Measurements from ENCODE around the gene ARSD.
"Not testable (repeated sequence)": the region's sequence is repeated elsewhere in the genome, so short reads cannot be mapped to it uniquely, and the experiment has no call there.

ARSD gene, protein sequence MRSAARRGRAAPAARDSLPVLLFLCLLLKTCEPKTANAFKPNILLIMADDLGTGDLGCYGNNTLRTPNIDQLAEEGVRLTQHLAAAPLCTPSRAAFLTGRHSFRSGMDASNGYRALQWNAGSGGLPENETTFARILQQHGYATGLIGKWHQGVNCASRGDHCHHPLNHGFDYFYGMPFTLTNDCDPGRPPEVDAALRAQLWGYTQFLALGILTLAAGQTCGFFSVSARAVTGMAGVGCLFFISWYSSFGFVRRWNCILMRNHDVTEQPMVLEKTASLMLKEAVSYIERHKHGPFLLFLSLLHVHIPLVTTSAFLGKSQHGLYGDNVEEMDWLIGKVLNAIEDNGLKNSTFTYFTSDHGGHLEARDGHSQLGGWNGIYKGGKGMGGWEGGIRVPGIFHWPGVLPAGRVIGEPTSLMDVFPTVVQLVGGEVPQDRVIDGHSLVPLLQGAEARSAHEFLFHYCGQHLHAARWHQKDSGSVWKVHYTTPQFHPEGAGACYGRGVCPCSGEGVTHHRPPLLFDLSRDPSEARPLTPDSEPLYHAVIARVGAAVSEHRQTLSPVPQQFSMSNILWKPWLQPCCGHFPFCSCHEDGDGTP

DNA sequence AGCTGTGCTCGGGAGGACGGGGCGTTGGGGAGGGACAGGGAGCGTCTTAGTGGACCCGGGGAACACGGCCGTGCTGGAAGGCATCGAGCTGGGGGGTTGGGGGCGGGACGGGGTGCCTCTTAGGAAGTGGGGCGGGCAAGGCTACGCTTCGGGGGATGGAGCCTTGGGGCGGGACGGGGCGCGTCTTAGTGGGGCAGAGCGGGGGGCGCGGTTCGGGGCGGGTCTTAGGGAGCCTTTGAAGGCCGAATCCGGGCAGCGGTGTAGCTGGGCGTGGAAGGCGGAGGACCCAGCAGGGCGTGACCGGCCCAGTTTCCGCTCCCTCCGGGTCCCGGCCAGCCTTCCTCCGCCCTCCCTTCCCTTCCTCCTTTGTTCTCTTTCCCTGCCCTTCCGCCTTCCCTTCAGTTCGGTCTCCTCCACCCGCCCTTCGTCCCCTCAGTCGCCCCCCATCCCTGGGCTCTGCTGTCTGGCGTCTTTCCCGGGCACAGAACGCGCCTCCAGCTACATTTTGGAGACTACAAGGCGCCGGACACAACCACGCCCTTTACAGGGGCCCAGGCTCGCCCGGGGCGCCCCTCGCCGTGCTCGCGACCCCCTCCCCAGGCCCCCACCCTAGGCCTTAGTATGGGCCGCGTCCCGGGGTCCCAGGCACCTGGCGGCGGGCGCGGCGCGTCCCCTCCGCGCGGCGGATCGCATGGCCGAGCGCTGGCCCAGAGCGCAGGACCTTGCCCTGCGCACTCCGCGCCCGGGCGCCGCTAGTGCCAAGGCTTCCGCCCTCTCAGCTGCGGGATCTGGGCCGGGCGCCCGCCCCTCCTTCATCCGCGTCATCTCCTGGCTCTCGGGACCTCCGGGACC, at the start of gene ARSD:
ARSD (minus strand) TSS at position 757 of the 852 bp plus-strand sequence; CDS start at position 693, 64 bp downstream.
- DNase-seq: peak; percentile 87

DNA sequence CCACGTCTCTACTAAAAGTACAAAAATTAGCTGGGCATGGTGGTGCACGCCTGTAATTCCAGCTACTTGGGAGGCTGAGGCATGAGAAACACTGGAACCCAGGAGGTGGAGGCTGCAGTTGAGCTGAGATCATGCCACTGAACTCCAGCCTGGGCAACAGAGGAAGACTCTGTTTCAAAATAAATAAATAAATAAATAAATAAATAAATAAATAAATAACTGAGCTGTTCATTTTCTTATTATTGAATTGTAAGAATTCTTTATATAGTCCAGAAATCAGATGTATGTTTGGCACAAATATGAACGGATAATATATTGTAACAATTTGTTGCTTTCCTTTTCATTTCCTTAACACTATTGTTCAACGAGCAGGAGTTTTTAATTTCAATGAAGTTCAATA, 49.5 kb upstream of the ARSD start:
- not testable (repeated sequence) for DNase-seq

DNA sequence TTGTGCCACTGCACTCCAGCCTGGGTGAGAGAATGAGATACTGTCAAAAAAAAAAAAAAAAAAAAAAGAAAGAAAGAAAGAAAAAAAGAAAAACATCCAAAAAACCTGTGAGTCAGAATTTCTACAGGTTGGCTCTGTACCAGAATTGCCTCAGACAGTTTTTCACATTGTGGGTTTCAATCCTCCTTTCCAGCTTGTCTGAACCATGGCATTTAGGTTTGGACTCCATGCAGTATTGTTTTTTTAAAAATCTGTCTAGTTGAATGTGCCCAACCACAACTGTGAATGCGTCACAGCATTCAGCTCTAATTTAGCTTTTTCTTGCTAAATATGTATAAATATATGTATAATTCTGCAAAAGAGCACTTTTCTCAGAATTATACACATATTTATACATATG, 45.8 kb upstream of the ARSD start:
- DNase-seq: peak; percentile 39

DNA sequence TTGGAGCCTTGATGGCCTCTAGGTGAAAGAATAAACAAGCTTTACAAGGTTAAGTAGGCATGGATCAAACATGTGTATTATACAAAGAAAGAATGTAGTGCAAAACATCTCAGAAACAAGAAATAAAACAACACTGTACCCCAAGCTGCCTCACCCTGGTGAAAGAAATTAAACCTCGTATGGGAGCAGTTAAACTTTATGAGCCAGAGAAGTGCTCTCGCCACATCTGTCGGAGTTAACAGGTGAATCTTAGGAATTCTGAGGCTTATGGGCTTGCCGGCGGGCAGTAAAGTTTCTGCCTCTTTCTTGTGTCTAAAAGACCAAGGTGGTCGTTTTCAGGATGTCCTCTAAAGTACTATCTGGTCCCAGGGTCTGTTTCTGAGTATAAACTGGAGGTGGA, 43.3 kb upstream of the ARSD start:
- DNase-seq: no peak

DNA sequence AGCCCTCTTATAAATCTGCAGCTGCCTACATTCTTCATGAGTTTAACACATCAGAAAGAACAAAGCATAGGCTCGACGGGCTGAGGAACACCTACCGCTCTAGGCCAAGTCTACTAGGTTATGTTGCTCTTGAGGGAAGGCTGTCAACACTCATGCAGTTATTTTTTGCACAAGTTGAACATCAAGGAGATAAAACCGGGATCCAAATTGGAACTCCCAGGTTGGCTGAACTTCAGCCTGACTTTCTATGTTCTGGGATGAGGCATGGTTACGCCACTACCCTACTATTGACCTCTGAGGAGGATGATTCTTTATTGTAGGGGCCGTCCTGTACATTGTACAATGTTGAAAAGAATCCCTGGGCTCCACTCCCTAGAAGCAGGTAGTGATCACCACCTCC, 39.9 kb upstream of the ARSD start:
- no peak for DNase-seq

DNA sequence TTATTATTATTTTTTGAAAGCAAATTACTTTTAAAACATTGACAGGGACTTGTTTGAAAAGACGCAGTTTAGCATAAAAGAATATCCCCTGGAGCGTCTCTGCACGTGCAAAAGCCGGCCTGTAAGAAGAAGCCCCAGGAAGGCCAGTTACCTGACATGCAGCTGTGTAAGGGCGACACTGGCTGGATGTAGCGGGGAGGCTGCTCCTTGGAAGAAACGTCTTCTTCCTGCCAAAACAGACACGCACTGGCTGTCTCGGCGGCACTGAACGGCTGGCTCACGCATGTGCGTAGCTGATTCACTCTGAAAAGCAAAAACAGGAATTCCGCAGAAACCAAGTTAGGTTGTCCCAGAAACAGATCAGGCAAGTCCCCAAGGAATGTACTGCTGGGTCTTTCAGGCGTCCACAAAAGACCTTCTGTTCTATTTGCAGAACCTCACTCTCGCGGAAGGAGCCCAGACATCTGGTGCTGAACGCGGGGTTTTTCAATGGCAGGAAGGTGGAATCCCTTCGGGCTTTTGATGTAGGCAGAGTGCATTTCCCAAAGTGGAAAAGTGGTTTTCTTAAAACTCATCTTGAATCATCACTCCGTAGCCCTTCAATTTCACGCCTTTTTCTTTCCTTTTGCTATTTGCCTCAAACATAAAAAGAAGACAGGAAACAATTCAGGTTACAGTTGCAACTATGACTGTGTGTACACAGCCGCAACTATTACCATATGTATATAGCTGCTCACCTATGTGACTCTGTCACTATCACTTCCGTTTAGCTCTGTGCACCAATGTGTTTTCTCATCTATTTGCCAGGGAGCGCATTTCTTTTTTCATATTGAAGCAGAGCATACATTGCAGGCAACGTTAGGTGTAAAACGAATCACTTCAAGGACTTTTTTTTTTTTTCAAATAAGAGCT, 39.1 kb upstream of the ARSD start:
- peak; percentile 68 for DNase-seq

DNA sequence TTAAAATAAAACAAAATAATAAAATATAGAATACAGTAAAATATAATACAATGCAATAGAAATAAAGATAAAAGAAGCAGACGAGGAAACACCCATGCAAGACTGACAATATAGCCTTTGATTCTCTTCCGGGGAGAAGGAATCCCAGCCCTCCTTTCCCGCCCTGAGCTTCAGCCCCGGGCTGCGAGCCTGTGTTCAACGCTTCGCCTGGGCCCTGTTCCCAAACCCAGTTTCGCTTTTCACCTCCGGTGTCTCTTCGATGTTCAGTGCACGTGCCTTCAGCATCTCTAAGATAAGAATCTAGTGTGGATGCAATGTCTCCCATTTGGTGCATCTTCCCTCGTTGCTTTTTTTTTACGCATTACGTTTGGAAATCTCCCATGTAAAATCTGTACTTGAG, 38.4 kb upstream of the ARSD start:
- no peak for DNase-seq

DNA sequence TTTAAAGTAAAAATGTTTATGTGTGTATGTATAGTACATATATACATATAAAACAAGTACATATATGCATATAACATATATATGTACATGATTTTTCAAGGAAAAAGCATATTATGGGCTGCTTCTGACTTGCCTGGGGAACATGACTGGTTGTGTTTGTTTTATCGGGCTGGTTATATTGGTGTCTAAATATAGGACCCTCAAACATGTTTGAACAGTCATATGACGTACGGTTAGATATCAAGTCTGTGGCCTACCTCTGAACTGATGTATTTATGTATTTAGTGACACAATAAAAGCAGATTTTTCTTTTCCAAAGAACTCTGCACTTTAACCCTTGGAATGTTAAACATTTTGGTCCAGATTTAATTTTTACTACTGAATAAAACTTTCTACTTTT, 37.9 kb upstream of the ARSD start:
- DNase-seq: no peak

DNA sequence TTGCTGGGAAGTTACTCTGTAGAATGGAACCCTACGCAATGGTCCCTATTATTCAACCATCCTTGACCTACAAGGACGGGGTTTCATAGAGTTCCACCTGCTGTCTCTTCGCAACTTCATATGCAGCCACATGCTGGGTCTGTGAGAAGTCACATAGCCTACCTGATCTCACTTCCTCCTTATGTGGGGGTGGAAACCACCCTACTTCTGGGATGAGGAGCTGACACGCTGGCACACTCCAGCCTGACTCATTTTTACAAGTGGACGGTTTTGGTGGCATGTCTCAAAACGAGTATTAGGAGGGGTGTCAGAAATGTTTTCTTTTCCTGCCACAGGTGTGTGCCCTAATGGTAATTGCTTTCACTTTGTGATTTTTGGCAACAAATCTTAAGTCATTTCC, 36.8 kb upstream of the ARSD start:
- DNase-seq: no peak

DNA sequence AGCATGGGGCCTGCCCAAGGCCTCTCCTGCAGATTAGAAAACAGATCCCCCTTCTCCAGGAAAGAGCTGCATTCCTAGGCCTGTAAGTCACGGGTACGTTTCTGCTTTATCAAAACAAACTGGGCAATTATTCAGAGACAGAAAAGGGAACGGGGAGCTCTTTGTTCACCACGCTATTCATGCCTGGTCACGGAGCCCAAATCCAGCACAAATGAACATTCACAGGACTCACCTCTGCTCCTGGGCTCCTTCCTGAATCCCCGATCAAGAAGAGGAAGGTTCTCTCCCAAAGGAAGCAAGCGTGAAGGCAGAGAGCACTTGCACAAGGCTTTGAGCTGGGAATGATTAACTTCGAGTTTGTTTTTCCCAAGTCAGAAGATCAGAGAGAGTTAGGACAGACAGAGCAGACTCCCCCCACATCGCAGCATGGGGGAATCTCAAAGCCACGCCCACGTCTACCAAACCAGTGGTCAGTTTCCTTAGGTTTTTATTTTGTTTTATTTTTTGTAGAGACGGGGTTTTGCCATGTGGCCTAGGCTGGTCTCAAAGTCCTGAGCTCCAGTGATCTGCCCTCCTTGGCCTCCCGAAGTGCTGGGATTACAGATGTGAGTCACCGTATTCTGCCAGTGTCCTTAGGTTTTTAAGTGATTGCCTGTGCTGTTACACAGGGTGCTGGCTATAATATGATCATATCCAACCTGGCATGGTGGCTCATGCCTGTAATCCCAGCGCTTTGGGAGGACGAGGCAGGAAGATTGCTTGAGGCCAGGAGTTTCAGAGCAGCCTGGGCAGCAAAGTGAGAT, 35.1 kb upstream of the ARSD start:
- peak; percentile 52 for DNase-seq

DNA sequence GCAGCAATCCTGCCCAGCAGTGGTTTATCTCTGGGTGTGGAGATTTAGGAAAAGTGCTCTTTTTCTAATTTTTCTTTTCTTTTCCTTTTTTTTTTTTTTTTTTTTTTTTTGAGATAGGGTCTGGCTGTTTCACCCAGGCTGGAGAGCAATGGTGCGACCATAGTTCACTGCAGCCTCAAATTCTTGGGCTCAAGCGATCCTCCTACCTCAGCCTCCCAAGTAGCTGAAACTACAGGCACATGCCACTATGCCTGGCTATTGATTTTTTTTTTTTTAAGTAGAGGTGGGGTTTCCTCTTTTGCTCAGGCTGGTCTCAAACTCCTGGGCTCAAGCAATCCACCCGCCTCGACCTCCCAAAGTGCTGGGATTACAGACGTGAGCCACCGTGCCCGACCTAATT, 34.3 kb upstream of the ARSD start:
- DNase-seq: not testable (repeated sequence)

DNA sequence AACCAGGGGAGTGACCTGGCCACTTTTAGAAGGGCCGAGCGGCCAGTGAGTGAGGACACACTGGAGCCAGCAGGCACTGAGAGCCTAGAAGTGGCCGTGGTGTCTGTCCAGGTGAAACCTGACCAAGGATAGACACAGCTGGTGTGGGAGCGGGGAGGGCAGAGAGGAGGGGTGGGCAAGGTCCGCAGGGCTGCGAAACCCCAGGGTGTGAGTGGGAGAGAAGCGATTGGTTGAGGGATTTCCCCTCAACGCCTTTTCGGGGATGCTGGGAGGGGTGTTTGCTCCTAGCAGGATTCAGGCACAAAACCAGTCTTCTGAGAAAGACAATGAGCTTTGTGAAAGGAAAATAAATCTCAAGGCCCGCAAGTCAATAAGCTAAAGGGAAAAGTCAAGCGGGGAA, 33.2 kb upstream of the ARSD start:
- DNase-seq: no peak

DNA sequence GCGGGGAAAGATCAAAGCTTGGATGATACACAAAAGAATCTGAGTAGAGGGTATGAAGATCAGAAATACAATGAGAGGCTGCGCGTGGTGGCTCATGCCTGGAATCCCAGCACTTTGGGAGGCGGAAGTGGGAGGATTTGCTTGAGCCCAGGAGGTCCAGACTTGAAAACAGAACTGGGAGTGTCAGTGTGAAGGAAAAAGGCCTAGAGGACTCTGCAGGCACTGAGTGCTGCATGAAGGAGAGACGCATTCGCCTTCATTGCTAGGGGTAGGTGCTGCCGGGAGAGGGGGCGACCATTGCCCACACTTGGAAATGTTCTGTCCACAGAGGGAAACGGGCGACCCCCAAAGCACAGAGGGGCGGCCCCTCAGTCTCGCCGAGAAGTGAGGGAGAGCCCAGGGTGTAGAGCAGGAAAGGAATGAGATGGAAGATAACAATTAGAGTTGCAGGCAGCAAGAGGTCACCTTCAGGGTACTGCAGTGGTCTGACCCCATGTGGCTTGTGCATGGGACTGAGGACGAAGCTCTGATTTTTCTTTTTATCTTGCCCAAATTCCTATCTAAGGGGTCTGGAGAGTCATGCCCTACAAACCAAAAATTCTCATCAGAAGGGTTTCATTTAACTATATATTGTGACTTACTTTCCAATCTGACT, 31.8 kb upstream of the ARSD start:
- DNase-seq: no peak

DNA sequence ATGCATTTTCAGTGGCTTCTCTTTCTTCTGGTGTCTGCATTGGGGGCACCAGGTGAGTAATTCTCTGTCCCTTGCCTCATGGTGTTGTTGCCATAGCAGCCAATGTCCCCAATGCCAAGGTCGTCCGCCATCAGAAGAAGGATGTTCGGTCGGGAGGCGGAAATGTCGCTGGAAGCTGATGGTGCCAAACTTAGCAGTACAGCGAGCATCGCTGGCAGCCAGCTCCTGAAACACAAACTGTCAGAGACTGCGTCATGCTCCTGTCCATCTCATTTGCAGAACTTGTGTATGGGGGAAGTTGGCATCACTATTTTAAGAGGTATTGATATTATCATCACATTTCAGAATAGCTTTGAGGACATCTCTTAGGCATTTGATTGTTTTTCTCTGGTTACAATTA, 29.1 kb upstream of the ARSD start:
- DNase-seq: no peak

DNA sequence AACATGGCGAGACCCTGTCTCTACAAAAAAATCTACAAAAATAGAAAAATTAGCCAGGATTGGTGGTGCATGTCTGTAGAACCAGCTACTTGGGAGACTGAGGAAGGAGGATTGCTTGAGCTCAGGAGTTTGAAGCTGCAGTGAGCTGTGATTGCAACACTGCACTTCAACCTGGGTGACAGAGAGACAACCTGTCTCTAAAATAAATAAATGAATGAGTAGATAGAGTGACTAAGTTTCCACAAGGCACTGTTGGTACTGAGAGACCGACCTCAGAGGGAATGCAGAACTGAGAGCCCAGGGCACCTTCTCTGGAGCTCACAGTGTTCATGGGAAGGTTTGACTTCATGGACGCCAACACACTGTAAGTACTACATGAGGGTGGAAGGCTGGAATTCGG, 26.7 kb upstream of the ARSD start:
- DNase-seq: no peak

DNA sequence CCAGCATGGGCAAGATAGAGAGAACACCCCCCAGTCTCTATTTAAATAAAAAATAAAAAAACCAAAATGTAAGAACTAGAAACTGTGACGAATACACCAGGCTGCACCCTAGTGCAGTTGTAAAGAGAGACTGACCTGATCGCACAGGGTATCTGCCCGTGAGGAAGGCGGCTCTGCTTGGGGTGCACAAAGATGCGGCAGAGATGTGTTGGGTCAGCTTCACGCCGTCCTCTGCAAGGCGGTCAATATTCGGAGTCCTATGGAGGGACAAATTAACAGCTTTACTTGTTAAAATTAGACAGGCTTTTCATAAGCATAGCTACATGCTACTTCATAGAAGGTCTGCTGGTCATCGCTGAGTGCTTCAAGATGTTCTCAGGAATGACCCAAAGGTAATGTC, 26.1 kb upstream of the ARSD start:
- DNase-seq: no peak

DNA sequence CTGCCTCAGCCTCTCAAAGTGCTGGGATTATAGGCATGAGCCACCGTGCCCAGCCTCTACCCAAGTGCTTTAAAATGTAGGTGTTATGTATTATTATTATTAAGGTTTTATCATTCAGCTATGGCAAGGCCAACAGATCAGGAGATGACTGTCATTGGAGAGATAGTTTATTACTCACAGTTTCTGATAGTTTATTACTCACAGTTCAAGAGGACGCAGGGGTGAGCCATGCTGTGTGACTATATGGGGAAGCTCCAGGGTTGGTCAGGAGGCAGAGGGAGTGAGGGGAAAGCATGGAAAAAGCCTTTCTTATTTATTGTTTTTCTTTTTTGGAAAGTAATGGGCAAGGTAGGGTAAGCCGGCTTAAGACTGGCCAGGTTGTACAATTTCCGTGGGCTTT, 25.4 kb upstream of the ARSD start:
- no peak for DNase-seq

DNA sequence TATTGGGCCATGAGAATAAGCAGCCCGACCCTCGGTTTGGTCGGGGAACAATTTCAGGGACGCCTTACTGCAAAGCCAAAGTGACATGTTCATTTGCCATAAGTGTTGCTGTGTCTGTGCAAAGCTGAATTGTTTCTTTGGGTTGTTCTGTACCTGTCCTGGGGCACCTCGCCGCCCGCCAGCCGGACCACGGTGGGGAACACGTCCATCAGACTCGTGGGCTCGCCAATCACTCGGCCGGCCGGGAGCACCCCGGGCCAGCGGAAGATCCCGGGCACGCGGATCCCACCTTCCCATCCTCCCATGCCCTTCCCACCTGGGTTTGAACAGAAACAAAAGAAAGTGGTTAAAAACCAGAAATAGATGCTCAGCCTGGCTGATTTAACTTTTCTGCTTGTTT, 8.8 kb upstream of the ARSD start:
- DNase-seq: not testable (repeated sequence)

DNA sequence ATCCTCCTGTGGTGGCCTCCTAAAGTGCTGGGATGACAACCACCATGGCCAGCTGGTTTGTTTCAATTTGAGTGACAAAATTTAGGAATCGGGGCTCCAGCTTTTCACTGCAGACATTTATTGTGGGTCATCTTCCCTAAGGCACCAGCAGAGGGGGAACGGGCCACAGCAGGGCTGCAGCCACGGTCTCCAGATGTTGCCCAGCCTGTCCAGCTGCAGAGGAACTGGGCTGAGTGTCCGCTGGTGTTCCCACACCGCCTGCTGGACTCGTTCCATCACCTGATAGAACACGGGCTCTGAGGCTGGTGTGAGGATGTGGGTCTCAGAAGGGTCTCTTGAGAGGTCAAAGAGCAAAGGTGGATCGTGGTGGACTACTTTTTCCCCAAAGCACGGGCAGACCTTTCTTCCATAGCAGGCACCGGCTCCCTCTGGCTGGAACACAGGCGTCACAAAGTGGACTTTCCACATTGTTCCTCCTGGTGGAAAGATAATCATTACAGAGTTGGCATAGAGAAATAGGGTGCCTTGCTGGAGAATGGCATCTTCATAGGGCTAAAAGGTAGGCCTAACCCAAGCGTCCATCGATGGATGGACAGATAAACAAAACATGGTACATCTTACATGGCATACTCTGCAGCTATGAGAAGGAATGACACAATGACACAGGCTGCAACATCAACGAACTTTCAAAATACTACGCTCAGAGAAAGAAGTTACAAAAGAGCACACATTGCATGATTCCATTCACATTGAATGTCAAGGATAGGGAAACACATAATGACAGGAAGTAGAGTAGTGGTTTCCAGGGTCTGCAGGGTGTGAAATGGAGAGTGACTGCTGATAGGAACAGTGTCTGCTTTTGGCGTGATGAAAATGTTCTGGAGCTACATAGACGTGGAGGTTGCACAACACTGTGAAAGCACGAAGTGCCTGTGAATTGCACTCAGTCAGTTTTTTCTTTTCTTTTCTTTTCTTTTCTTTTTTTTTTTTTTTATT, 5.9 kb upstream of the ARSD start:
- DNase-seq: no peak

Data from fibroblast of upper back skin (primary cell).